ENCODE measurements around the gene NEFH.

NEFH gene

GRCh38 chr22:29493636-29494035 is 13.6 kb downstream of the NEFH start:
- no peak for DNase-seq (ENCODE audit: low read depth, low spot score)

DNA sequence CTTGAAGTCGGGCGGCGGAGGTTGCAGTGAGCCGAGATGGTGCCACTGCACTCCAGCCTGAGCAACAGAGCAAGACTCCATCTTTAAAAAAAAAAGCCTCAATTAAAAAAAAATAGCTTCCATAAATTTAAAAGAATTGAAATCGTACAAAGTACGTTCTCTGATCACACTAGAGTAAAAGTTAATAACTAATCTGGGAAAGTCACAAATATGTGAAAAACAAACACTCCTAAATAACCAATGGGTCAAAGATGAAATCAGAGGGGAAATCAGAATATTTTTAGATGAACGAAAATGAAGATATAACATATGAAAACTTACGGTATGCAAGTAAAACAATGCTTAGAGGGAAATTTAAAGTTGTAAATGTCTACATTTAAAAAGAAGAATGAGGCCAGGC is 19.8 kb downstream of the NEFH start:
- no peak for TF ChIP-seq EZH2 (IDR thresholded peaks at IDR 0.05)
- no peak for TF ChIP-seq FOXP2 (optimal IDR thresholded peaks at IDR 0.05; ENCODE audit: control extremely low read depth, extremely low read length, insufficient read depth)
- no peak for TF ChIP-seq POLR2AphosphoS5 (IDR thresholded peaks at IDR 0.05; ENCODE audit: borderline replicate concordance, low read depth, low read length)
- Histone ChIP-seq H3K9me3 (ENCODE audit: low read depth, low read length) (no peaks in the 10 kb centered on the region), H3K9ac (ENCODE audit: insufficient read length) (no peak overlapping the region), H3K36me3 (ENCODE audit: insufficient read depth, low read length) (no peaks in the 10 kb centered on the region), H3K4me3 (no peak overlapping the region), H3K27ac (no peak overlapping the region)
- no peak for DNase-seq (ENCODE audit: low read depth, low spot score)

More at GRCh38 chr22:29493636-29494035, 13.6 kb downstream of the NEFH start:
- no peaks in the 10 kb centered on the region for H3K36me3 ChIP-seq (ENCODE audit: insufficient read depth, low read length)
- H3K27ac ChIP-seq: no peak overlapping the region
- no peak for TF ChIP-seq FOXP2 (optimal IDR thresholded peaks at IDR 0.05; ENCODE audit: control extremely low read depth, extremely low read length, insufficient read depth)
- no peak for TF ChIP-seq EZH2 (IDR thresholded peaks at IDR 0.05)
- TF ChIP-seq POLR2AphosphoS5 (IDR thresholded peaks at IDR 0.05; ENCODE audit: borderline replicate concordance, low read depth, low read length): no peak
- H3K9ac ChIP-seq (ENCODE audit: insufficient read length): no peak overlapping the region
- no peaks in the 10 kb centered on the region for H3K9me3 ChIP-seq (ENCODE audit: low read depth, low read length)
- H3K4me3 ChIP-seq: no peak overlapping the region

GRCh38 chr22:29503811-29504372 is 23.9 kb downstream of the NEFH start:
- DNase-seq (ENCODE audit: low read depth, low spot score): peak; percentile 34
- no peak for TF ChIP-seq EZH2 (IDR thresholded peaks at IDR 0.05)
- no peak for TF ChIP-seq FOXP2 (optimal IDR thresholded peaks at IDR 0.05; ENCODE audit: control extremely low read depth, extremely low read length, insufficient read depth)
- TF ChIP-seq POLR2AphosphoS5 (IDR thresholded peaks at IDR 0.05; ENCODE audit: borderline replicate concordance, low read depth, low read length): no peak; the same call in 1 of the 2 replicates
- H3K36me3 ChIP-seq (ENCODE audit: insufficient read depth, low read length): peaks cover 27% of the 10 kb centered on the region; the same call in 1 of the 2 replicates

GRCh38 chr22:29509298-29509697 is 29.3 kb downstream of the NEFH start:
- no peak overlapping the region for H3K27ac ChIP-seq
- no peaks in the 10 kb centered on the region for H3K9me3 ChIP-seq (ENCODE audit: low read depth, low read length)
- H3K9ac ChIP-seq (ENCODE audit: insufficient read length): no peak overlapping the region
- no peak overlapping the region for H3K4me3 ChIP-seq
- no peak for TF ChIP-seq EZH2 (IDR thresholded peaks at IDR 0.05)
- no peak for TF ChIP-seq FOXP2 (optimal IDR thresholded peaks at IDR 0.05; ENCODE audit: control extremely low read depth, extremely low read length, insufficient read depth)
- no peak for TF ChIP-seq POLR2AphosphoS5 (IDR thresholded peaks at IDR 0.05; ENCODE audit: borderline replicate concordance, low read depth, low read length)
- DNase-seq (ENCODE audit: low read depth, low spot score): no peak
- H3K36me3 ChIP-seq (ENCODE audit: insufficient read depth, low read length): peaks cover 56% of the 10 kb centered on the region

More at GRCh38 chr22:29503811-29504372, 23.9 kb downstream of the NEFH start:
- H3K27ac ChIP-seq: peak overlapping the region; percentile 80
- H3K9me3 ChIP-seq (ENCODE audit: low read depth, low read length): no peaks in the 10 kb centered on the region
- H3K9ac ChIP-seq (ENCODE audit: insufficient read length): peak overlapping the region; percentile 20
- H3K4me3 ChIP-seq: peak overlapping the region; percentile 42; the same call in 1 of the 2 replicates

- no peak overlapping the region for H3K4me3 ChIP-seq
- DNase-seq (ENCODE audit: low read depth, low spot score): no peak
- TF ChIP-seq POLR2AphosphoS5 (IDR thresholded peaks at IDR 0.05; ENCODE audit: borderline replicate concordance, low read depth, low read length) (no peak), EZH2 (IDR thresholded peaks at IDR 0.05) (no peak), FOXP2 (optimal IDR thresholded peaks at IDR 0.05; ENCODE audit: control extremely low read depth, extremely low read length, insufficient read depth) (no peak)
- peaks cover 56% of the 10 kb centered on the region for H3K36me3 ChIP-seq (ENCODE audit: insufficient read depth, low read length)
- no peak overlapping the region for H3K27ac ChIP-seq
- H3K9me3 ChIP-seq (ENCODE audit: low read depth, low read length): no peaks in the 10 kb centered on the region
- H3K9ac ChIP-seq (ENCODE audit: insufficient read length): no peak overlapping the region
These were observed 29.8 kb downstream of the NEFH start for GRCh38 chr22:29509815-29510214.

- H3K27ac ChIP-seq: no peak overlapping the region
- DNase-seq (ENCODE audit: low read depth, low spot score): no peak
- TF ChIP-seq EZH2 (IDR thresholded peaks at IDR 0.05) (no peak), FOXP2 (optimal IDR thresholded peaks at IDR 0.05; ENCODE audit: control extremely low read depth, extremely low read length, insufficient read depth) (no peak), POLR2AphosphoS5 (IDR thresholded peaks at IDR 0.05; ENCODE audit: borderline replicate concordance, low read depth, low read length) (no peak)
- H3K9me3 ChIP-seq (ENCODE audit: low read depth, low read length): no peaks in the 10 kb centered on the region
- H3K9ac ChIP-seq (ENCODE audit: insufficient read length): no peak overlapping the region
- peaks cover 60% of the 10 kb centered on the region for H3K36me3 ChIP-seq (ENCODE audit: insufficient read depth, low read length)
- H3K4me3 ChIP-seq: no peak overlapping the region
These were observed 30.5 kb downstream of the NEFH start for GRCh38 chr22:29510542-29510941.

- TF ChIP-seq EZH2 (IDR thresholded peaks at IDR 0.05): no peak
- no peak for TF ChIP-seq FOXP2 (optimal IDR thresholded peaks at IDR 0.05; ENCODE audit: control extremely low read depth, extremely low read length, insufficient read depth)
- no peak for TF ChIP-seq POLR2AphosphoS5 (IDR thresholded peaks at IDR 0.05; ENCODE audit: borderline replicate concordance, low read depth, low read length)
- Histone ChIP-seq H3K9ac (ENCODE audit: insufficient read length) (no peak overlapping the region), H3K4me3 (no peak overlapping the region), H3K27ac (no peak overlapping the region), H3K36me3 (ENCODE audit: insufficient read depth, low read length) (peaks cover 65% of the 10 kb centered on the region), H3K9me3 (ENCODE audit: low read depth, low read length) (no peaks in the 10 kb centered on the region)
- DNase-seq (ENCODE audit: low read depth, low spot score): no peak
These were observed 31.3 kb downstream of the NEFH start for GRCh38 chr22:29511126-29511862.

- Histone ChIP-seq H3K4me3 (no peak overlapping the region), H3K9ac (ENCODE audit: insufficient read length) (no peak overlapping the region), H3K36me3 (ENCODE audit: insufficient read depth, low read length) (peaks cover 66% of the 10 kb centered on the region), H3K9me3 (ENCODE audit: low read depth, low read length) (no peaks in the 10 kb centered on the region), H3K27ac (no peak overlapping the region)
- DNase-seq (ENCODE audit: low read depth, low spot score): no peak
- TF ChIP-seq POLR2AphosphoS5 (IDR thresholded peaks at IDR 0.05; ENCODE audit: borderline replicate concordance, low read depth, low read length) (no peak), EZH2 (IDR thresholded peaks at IDR 0.05) (no peak), FOXP2 (optimal IDR thresholded peaks at IDR 0.05; ENCODE audit: control extremely low read depth, extremely low read length, insufficient read depth) (no peak)
These were observed 32.0 kb downstream of the NEFH start for GRCh38 chr22:29512031-29512430.

Measured in SK-N-MC (cell line).